ENCODE measurements around the gene TXNRD2.

DNA sequence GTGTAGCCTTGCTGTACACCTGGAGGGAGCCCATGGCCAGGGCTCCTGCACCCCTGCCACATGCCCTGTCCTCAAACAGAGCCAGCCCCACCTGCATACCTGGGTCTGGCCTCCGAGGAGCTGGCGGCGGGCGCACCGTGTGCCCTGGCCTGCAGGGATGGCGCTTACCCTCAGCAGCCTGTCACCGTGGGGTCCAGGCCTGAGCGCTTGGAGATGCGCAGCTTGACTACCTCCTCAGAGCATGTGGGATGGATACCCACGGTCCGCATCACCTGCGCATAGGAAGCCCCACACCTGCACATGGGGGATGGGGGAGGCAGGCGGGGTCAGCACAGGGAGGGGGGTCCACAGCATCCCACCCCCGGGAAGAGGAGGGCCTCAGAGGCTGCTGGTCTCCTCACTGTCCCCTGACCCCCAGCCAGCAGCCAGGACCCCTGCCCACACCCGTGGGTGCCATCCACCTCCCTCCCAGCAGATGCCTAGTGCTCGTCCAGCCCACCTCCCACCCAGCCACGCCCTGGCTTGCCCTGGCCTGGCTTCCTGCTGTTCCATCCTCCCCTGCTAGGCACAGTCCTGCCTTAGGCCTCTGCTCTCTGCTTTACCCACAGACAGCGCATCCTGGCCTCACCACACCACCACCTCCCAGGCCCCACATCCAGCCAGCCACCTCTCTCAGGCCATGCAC lies 64.5 kb downstream of the TXNRD2 start:
- TF ChIP-seq GATA2 (IDR thresholded peaks at IDR 0.05; ENCODE audit: low read depth, low read length) (no peak), GATA3 (IDR thresholded peaks at IDR 0.05; ENCODE audit: low read depth, low read length) (no peak)
